ENCODE measurements around the gene RBM47. TPM values are rescaled to one million over a fixed set of nuclear protein-coding genes. Genes with fewer than 3 reads are reported as not detected.
"Not testable (repeated sequence)": the region's sequence is repeated elsewhere in the genome, so short reads cannot be mapped to it uniquely, and the experiment has no call there.

The RBM47 gene
- total RNA-seq, result 70.6 TPM

- ATAC-seq, result peak; percentile 93
Measured at GRCh38 chr4:40629401-40630334, at the start of gene RBM47. Gene RBM47, minus strand, starts transcription at chr4:40629864. Its CDS starts 190,971 bp downstream, at chr4:40438893.

GRCh38 chr4:40678421-40678820 is 48.8 kb upstream of the RBM47 start:
- ATAC-seq, result no peak

GRCh38 chr4:40675166-40675565 is 45.5 kb upstream of the RBM47 start:
- no peak for ATAC-seq

DNA sequence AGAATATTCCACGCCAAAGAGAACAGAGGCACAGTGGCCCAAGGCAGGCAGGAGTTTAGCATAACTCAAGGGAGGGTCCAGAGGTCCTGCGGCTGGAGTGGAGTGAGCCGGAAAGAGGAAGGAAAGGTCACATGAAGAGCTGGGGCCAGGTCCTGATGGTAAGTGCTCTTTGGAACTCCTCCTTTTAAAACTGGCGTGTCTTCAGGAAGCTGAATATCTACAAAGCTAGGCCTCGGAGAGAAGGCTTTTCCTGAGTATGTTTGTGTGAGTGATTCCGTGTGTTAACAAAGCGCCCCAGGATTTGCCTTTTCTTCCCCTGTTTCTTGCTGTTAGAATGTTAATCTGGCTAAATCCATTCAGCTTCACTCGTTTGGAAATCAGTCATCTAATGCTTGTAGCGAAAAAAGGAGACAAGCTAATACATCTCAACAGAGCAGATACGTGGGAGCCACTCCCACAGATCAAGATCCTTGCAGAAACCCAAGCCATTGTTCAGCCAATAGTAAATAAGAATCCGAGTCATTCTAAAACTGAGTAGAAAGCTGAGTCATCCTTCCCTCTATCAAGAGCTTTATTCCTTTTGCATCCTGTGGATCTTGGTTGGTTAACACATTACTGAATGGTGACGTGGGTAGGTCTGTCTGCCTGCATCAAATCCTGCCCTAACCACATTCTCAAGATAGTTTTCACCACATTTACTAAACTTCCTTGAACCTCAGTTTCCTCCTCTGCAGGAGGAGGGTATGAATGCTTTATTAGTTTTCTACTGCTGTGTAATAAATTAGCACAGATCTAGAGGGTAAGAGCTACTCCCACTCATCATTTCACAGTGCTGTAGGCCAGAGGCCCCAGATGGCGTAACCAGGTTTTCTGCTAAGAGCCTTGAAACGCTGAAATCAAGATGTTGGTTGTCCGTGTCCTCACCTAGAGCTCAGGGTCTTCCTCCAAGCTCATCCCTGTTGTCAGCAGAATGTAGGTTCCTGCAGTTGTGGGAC is 43.2 kb upstream of the RBM47 start:
- ATAC-seq, result peak; percentile 96

GRCh38 chr4:40669504-40669903 is 39.8 kb upstream of the RBM47 start:
- ATAC-seq, result no peak

DNA sequence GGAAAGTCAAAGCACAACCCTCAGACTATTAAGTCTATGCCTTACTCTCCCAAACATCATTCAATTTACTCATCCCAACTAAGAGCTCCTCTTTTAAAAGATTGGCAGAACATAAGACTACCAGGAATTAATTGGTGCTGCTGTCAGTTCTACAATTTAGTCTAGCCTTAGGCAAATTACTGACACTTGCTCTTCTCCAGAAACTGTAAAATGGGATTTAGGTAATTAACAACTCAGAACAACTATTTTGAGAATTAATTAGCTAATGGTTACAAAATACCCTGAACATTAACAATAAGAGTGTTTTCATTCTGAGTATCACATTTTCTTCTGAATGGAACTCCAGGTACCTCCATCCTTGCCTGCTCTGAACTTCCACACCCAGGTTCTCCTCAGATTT is 36.2 kb upstream of the RBM47 start:
- ATAC-seq, result no peak

- ATAC-seq, result peak; percentile 95
Measured at GRCh38 chr4:40662962-40663604, 33.4 kb upstream of the RBM47 start.

DNA sequence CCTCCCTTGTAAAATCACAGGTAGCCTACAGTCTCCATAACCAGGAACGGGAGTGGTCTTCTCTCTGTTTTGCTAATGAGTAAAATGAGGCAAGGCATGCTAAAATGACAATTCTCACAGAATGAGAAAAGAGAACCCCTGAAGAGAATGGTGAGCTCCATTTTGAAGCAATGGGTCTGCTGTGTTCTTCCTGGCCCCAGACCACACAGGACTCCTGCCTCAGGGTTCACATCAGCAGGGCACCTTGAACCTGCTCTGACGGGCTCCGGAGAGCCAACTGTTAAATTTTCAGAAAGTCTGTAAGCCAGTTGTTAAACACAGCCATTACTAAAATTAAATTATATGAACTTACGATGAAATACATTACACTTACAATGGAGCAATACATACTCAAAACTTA is 32.1 kb upstream of the RBM47 start:
- no peak for ATAC-seq

DNA sequence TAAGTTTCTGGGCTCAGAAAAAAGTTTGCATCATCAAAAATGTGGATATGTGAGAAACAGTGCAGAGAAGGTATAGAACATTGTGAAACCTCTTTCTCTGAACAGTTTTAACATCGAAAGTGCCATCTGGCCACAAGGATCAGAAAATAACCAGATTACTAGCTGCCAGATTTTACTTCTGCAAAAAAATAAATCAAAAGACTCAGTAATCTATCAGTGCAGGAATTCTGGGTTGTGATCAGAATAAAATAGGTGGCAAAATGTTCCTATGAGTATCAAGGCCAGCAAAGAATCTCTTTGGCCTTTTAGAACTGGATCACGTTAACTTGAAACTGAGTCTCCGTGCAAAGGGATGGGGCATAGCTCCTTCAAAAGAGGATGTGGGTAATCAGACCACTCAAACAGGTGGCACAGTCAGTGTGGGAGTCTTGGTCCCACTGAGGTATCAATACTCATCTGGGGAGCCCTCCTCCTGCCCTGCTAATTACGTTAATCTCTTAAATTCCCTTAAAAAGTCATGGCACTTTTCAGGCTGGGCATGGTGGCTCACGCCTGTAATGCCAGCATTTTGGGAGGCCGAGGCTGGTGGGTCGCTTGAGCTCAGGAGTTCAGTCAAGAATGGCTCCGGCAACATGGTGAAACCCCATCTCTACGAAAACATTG is 26.7 kb upstream of the RBM47 start:
- ATAC-seq, result no peak

GRCh38 chr4:40651280-40651679 is 21.6 kb upstream of the RBM47 start:
- no peak for ATAC-seq

DNA sequence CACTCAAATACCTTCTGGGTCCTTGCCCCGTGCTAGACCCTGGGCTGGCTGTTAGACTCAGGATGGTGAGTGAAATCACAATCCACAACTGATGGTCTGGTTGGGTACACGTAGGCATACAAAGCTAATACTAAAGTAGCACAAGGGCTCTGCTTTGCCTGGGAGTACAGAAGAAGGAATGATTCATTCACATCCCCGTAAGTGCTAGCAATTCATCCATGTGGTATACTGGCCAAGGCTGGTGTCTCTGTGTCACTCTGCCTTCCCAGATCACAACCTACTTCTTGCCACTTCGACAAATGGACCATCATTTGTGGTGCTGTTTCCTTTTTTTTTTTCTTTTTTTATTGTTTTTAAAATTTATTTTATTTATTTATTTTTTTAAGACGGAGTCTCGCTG is 19.7 kb upstream of the RBM47 start:
- no peak for ATAC-seq

DNA sequence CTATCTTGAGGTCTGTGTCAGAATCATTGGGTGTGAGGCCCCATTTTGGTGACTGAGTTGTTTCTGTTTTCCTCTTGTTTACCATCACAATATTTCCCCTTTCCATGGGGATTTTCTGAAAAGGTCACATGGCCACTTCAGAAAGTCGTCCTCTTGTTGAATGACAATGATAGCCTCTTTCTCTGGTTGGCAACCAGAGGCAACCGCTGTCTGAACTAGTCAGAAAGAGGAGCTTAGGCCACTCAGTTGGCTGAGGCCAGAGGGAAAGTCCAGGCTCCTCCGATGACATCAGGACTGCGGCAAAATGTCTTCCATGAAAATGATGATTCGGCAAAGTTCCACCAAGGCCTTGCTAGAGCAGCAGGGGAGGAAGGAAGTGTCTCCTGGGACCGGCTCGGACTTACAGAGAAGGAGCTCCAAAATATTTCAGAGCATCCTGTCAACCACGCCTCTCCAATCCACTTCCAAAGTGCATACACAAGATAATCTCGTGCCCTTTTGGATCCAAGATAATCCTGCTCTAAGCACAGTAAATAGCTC is 19.1 kb upstream of the RBM47 start:
- no peak for ATAC-seq

GRCh38 chr4:40648131-40648530 is 18.5 kb upstream of the RBM47 start:
- ATAC-seq, result no peak

GRCh38 chr4:40645586-40645985 is 15.9 kb upstream of the RBM47 start:
- no peak for ATAC-seq

- ATAC-seq, result no peak
Measured at GRCh38 chr4:40632080-40632479, 2.4 kb upstream of the RBM47 start.

- peak; percentile 68 for ATAC-seq
Measured at GRCh38 chr4:40630335-40631021, 814 bp upstream of the RBM47 start.

DNA sequence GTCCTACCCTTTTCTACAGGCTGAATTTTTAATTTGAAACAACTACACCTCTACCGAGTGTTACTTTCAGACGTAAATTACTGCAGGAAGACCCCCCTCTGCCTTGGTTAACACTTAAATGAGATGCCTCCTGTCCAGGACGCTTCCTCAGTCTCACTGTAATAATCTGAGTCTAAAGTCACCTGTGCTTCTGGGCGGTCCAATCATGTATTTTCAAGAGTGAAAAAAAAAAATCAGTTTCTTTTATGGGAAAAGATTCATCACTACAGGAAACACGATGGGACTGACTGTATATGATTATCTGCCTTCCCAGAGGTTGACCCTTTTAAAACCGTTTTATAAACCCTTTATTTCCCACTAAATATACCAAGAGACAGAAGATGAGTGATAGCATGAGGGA is 776 bp downstream of the RBM47 start:
- ATAC-seq, result peak; percentile 8

DNA sequence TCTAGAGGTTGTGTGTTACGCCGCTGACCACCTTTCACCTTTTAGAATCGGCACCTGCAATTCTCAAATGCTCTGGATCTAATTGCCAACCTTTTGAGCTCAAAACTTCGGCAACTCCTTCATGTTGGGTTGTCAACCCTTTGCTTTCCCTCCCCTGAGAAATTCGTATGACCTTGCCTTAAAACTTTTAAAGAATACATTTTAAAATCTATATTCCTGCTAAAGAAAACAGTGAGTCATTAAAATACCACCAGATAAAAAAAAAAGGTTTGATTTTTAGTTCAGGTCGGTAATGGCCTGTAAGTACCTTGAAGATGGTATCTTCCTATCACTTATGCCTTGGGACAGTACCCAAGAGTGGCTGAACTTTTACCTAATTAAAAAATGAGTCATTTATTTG is 1.3 kb downstream of the RBM47 start:
- not testable (repeated sequence) for ATAC-seq

GRCh38 chr4:40627540-40627939 is 2.1 kb downstream of the RBM47 start:
- no peak for ATAC-seq

DNA sequence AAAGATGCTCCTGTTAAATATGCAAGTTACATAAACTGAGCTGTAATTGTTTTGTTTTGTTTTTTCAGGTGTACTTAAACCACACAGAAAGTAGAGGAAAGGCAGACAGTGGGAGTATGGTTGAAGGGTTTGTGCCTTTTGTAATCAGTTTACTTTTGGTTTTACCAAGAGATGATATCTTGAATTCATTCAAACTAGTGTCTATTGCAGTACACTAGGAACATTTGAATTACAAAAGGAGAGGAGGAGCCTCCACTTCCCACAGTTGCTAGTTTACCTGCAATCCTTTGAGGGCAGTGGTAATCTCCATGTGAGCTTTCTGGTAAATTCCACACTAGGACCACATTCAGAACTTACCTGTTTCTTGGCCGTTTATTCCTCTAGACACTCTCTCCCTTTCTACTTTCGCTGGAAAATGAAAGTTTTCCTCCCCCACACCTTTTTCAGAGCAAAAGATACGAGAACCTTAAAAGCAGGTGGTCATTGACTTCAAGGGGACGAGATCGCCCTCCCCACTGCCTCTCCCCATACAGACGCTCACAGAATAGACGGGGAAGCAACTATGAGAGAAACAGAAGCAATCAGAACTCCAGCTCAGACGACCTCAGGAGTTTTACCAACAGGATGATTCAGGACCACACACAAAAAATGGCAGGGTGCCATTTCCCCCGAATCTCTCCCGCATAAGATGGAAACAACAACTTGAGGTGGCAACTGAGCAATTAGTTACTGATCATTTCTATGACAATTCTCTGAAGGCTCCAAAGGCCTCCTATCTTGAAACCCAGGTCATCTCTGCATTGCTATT is 3.3 kb downstream of the RBM47 start:
- no peak for ATAC-seq
